HG03571 (cell line): ENCODE results near the gene ZNF587.
"Not testable (repeated sequence)": the region's sequence is repeated elsewhere in the genome, so short reads cannot be mapped to it uniquely, and the experiment has no call there.

Experiments
- ATAC-seq: cut with Tn5 transposase; IDR thresholded peaks from one replicate; pipeline ENCODE4 v1.9.1; 2021; ENCODE audit not compliant: unreplicated experiment

ZNF587 gene

GRCh38 chr19:57886046-57886445 is 36.4 kb downstream of the ZNF587 start:
- no peak for ATAC-seq

- ATAC-seq = no peak
These were observed 37.7 kb downstream of the ZNF587 start for GRCh38 chr19:57887195-57887941.

- no peak for ATAC-seq
These were observed 38.5 kb downstream of the ZNF587 start for GRCh38 chr19:57888107-57888559.

- ATAC-seq = no peak
These were observed 39.0 kb downstream of the ZNF587 start, which contains the start of gene ZNF814 for GRCh38 chr19:57888560-57889231. Gene ZNF814 (minus strand): TSS chr19:57889037. CDS start chr19:57888802, 235 bp downstream.

- not testable (repeated sequence) for ATAC-seq
These were observed 41.0 kb downstream of the ZNF587 start for GRCh38 chr19:57890706-57891105.

- ATAC-seq = no peak
These were observed 50.7 kb downstream of the ZNF587 start for GRCh38 chr19:57900311-57900710.

GRCh38 chr19:57903618-57904184 is 54.0 kb downstream of the ZNF587 start:
- no peak for ATAC-seq

- ATAC-seq = no peak
These were observed 55.6 kb downstream of the ZNF587 start for GRCh38 chr19:57905258-57905657.

- no peak for ATAC-seq
These were observed 57.7 kb downstream of the ZNF587 start for GRCh38 chr19:57907394-57907793.

- no peak for ATAC-seq
These were observed 64.9 kb downstream of the ZNF587 start for GRCh38 chr19:57914531-57914930.
